SK-N-SH treated with all-trans-retinoic acid at 6 μM for 48 hours (cell line): Measurements from ENCODE around the gene PADI3.

Experiments used
- ATAC-seq: fragments of 200-7000 bp; cut with Tn5 transposase; 3 replicates; pipeline ENCODE4 v1.9.1; 2020; ENCODE audit warnings: mild to moderate bottlenecking, moderate library complexity
- ARNTL ChIP-seq: fragments of 450-650 bp; formaldehyde crosslinking; IDR thresholded peaks from 2 replicates; pipeline ENCODE4 v1.5.0; 2020; ENCODE audit warnings: low read depth, mild to moderate bottlenecking, moderate library complexity, borderline replicate concordance
- BACH2 ChIP-seq: fragments of 250-450 bp; sonication (Bioruptor Pico); IDR thresholded peaks from 2 replicates; pipeline ENCODE4 v1.9.0; 2021; ENCODE audit warnings: mild to moderate bottlenecking, borderline replicate concordance
- CREB5 ChIP-seq: fragments of 250-450 bp; sonication (Bioruptor Pico); IDR thresholded peaks from 2 replicates; pipeline ENCODE4 v1.5.1; 2020; ENCODE audit warnings: low read depth, mild to moderate bottlenecking, moderate library complexity
- CSRNP3 ChIP-seq: fragments of 250-450 bp; sonication (Bioruptor Pico); IDR thresholded peaks from 2 replicates; pipeline ENCODE4 v1.5.1; 2021; ENCODE audit warnings: mild to moderate bottlenecking, moderate library complexity
- ESRRG ChIP-seq: fragments of 250-450 bp; sonication (Bioruptor Pico); IDR thresholded peaks from 2 replicates; pipeline ENCODE4 v1.6.1; 2021; ENCODE audit warnings: mild to moderate bottlenecking
- GLIS3 ChIP-seq: fragments of 250-450 bp; sonication (Bioruptor Pico); IDR thresholded peaks from 2 replicates; pipeline ENCODE4 v1.5.0; 2020; ENCODE audit warnings: mild to moderate bottlenecking, moderate library complexity
- ISL1 ChIP-seq: fragments of 250-450 bp; sonication (Bioruptor Pico); IDR thresholded peaks from 2 replicates; pipeline ENCODE4 v2.1.2; 2022; ENCODE audit warnings: mild to moderate bottlenecking, moderate library complexity
- OSR1 ChIP-seq: fragments of 250-450 bp; sonication (Bioruptor Pico); IDR thresholded peaks from 2 replicates; pipeline ENCODE4 v1.8.0; 2022; ENCODE audit warnings: moderate library complexity, mild to moderate bottlenecking, inconsistent platforms
- PATZ1 ChIP-seq: fragments of 250-450 bp; sonication (Bioruptor Pico); IDR thresholded peaks from 2 replicates; pipeline ENCODE4 v1.8.0; 2020; ENCODE audit warnings: mild to moderate bottlenecking, moderate library complexity, borderline replicate concordance
- RARB ChIP-seq: fragments of 250-450 bp; sonication (Bioruptor Pico); IDR thresholded peaks from 2 replicates; pipeline ENCODE4 v1.8.0; 2021; ENCODE audit warnings: mild to moderate bottlenecking, moderate library complexity
- SNAI2 ChIP-seq: fragments of 250-450 bp; sonication (Bioruptor Pico); IDR thresholded peaks from 2 replicates; pipeline ENCODE4 v1.5.0; 2020; ENCODE audit warnings: mild to moderate bottlenecking, moderate library complexity
- TCF4 ChIP-seq: fragments of 250-450 bp; sonication (Bioruptor Pico); IDR thresholded peaks from 2 replicates; pipeline ENCODE4 v1.8.0; 2021; ENCODE audit warnings: mild to moderate bottlenecking, moderate library complexity, borderline replicate concordance
- TOX ChIP-seq: fragments of 250-450 bp; sonication (Bioruptor Pico); IDR thresholded peaks from 2 replicates; pipeline ENCODE4 v1.8.0; 2021; ENCODE audit warnings: mild to moderate bottlenecking, moderate library complexity, borderline replicate concordance
- TSHZ2 ChIP-seq: fragments of 250-450 bp; sonication (Bioruptor Pico); IDR thresholded peaks from 2 replicates; pipeline ENCODE4 v1.5.0; 2020; ENCODE audit warnings: mild to moderate bottlenecking, moderate library complexity
- ZC3H10 ChIP-seq: fragments of 250-450 bp; sonication (Bioruptor Pico); IDR thresholded peaks from 2 replicates; pipeline ENCODE4 v1.5.1; 2021; ENCODE audit warnings: mild to moderate bottlenecking, moderate library complexity
- ZFP3 ChIP-seq: fragments of 250-450 bp; sonication (Bioruptor Pico); IDR thresholded peaks from 2 replicates; pipeline ENCODE4 v1.5.0; 2020; ENCODE audit warnings: mild to moderate bottlenecking, moderate library complexity
- ZFP30 ChIP-seq: fragments of 450-650 bp; formaldehyde crosslinking; IDR thresholded peaks from 2 replicates; pipeline ENCODE4 v1.5.0; 2022; ENCODE audit warnings: mild to moderate bottlenecking, moderate library complexity
- ZNF70 ChIP-seq: fragments of 450-650 bp; formaldehyde crosslinking; IDR thresholded peaks from 2 replicates; pipeline ENCODE4 v1.5.0; 2020; ENCODE audit warnings: mild to moderate bottlenecking, moderate library complexity
- ZNF8 ChIP-seq: fragments of 450-650 bp; formaldehyde crosslinking; IDR thresholded peaks from 2 replicates; pipeline ENCODE4 v1.5.0; 2020; ENCODE audit warnings: mild to moderate bottlenecking, moderate library complexity

The PADI3 gene

GRCh38 chr1:17329610-17330009 is 80.7 kb downstream of the PADI3 start:
- TF ChIP-seq CSRNP3, result no peak
- TF ChIP-seq ESRRG, result no peak
- no peak for TF ChIP-seq ZNF8 (CRISPR knock-in tag)
- TF ChIP-seq TCF4 (CRISPR knock-in tag), result no peak
- no peak for TF ChIP-seq TSHZ2 (CRISPR knock-in tag)
- no peak for TF ChIP-seq TOX (CRISPR knock-in tag)
- no peak for TF ChIP-seq CREB5 (CRISPR knock-in tag)
- no peak for TF ChIP-seq OSR1 (CRISPR knock-in tag)
- TF ChIP-seq ZFP3 (CRISPR knock-in tag), result no peak
- TF ChIP-seq BACH2, result no peak
- no peak for TF ChIP-seq ZC3H10 (CRISPR knock-in tag)
- no peak for TF ChIP-seq ISL1 (CRISPR knock-in tag)
- TF ChIP-seq PATZ1 (CRISPR knock-in tag), result no peak
- TF ChIP-seq ZFP30 (CRISPR knock-in tag), result no peak
- TF ChIP-seq ARNTL (CRISPR knock-in tag), result no peak
- TF ChIP-seq SNAI2 (CRISPR knock-in tag), result no peak
- TF ChIP-seq, all 23 proteins: peak for 0
- no peak for ATAC-seq

- TF ChIP-seq GLIS3 (CRISPR knock-in tag) (no peak), TOX (CRISPR knock-in tag) (no peak), PATZ1 (CRISPR knock-in tag) (no peak), ISL1 (CRISPR knock-in tag) (no peak), ZC3H10 (CRISPR knock-in tag) (no peak), RARB (CRISPR knock-in tag) (no peak), TCF4 (CRISPR knock-in tag) (no peak), ZNF70 (CRISPR knock-in tag) (no peak), OSR1 (CRISPR knock-in tag) (no peak), CREB5 (CRISPR knock-in tag) (no peak), ESRRG (no peak), CSRNP3 (no peak), TSHZ2 (CRISPR knock-in tag) (no peak)
- ATAC-seq, result no peak
Measured at GRCh38 chr1:17330856-17331255, 82.0 kb downstream of the PADI3 start.
